RWPE1 (cell line): ENCODE measurements around the gene TRIM32.

Source experiments
- CTCF ChIA-PET: fragments of 350-600 bp; sonication (Branson Sonifier 250); formaldehyde crosslinking; extraction: SDS; loops from one replicate; lab custom pipeline; 2021; lab: Yijun Ruan, JAX
- POLR2A ChIA-PET: fragments of 400-600 bp; formaldehyde crosslinking; extraction: SDS; loops from one replicate; lab custom pipeline; 2020; ENCODE audit warnings: antibody characterized with exemption; ENCODE audit not compliant: low non-redundant PET; lab: Yijun Ruan, JAX
- DNase-seq: peaks from one replicate; pipeline ENCODE4 v3.0.0; 2012; ENCODE audit warnings: low spot score
- H3K27ac ChIP-seq: fragments of 450-650 bp; 2 replicates; pipeline ENCODE4 v1.5.1; 2017
- CTCF ChIP-seq: fragments of 450-650 bp; conservative IDR thresholded peaks from 2 replicates; pipeline ENCODE4 v1.5.1; 2017; ENCODE audit warnings: low read depth, mild to moderate bottlenecking

Gene TRIM32

GRCh38 chr9:116701940-116702642 lies 15.0 kb downstream of the TRIM32 start:
- ChIA-PET POLR2A (no interaction called here), CTCF (interaction anchor here (0.6 kb wide), 1 partner anchor 552 kb away, joined by 3 read pairs; no protein-coding TSS in a partner anchor)
- TF ChIP-seq CTCF, result no peak
- H3K27ac ChIP-seq, result no peak overlapping the region
- DNase-seq, result no peak

- DNase-seq, result no peak
- ChIA-PET POLR2A (no interaction called here), CTCF (no interaction called here)
- TF ChIP-seq CTCF, result no peak
- H3K27ac ChIP-seq, result no peak overlapping the region
Measured at GRCh38 chr9:116703634-116704033, 16.5 kb downstream of the TRIM32 start.

- POLR2A ChIA-PET, result no interaction called here
- CTCF ChIA-PET, result interaction anchor here (0.6 to 0.8 kb wide), 2 partner anchors 22 to 285 kb away, joined by 3 to 4 read pairs; no protein-coding TSS in a partner anchor
- DNase-seq, result no peak
Measured at GRCh38 chr9:116704470-116704869, 17.4 kb downstream of the TRIM32 start.

GRCh38 chr9:116705531-116705930 lies 18.4 kb downstream of the TRIM32 start:
- ChIA-PET POLR2A (no interaction called here), CTCF (interaction anchor here (0.7 kb wide), 1 partner anchor 714 kb away, joined by 3 read pairs; no protein-coding TSS in a partner anchor)
- no peak for TF ChIP-seq CTCF
- no peak overlapping the region for H3K27ac ChIP-seq
- no peak for DNase-seq

More at GRCh38 chr9:116704470-116704869, 17.4 kb downstream of the TRIM32 start:
- no peak overlapping the region for H3K27ac ChIP-seq
- TF ChIP-seq CTCF, result no peak

GRCh38 chr9:116706310-116707290 lies 19.5 kb downstream of the TRIM32 start:
- no peak for DNase-seq
- no peak for TF ChIP-seq CTCF
- ChIA-PET POLR2A (no interaction called here), CTCF (no interaction called here)
- H3K27ac ChIP-seq, result no peak overlapping the region

- H3K27ac ChIP-seq, result no peak overlapping the region
- DNase-seq, result no peak
- TF ChIP-seq CTCF, result no peak
- POLR2A ChIA-PET, result interaction anchor here (0.5 kb wide), 1 partner anchor 193 kb away, joined by 3 read pairs; no protein-coding TSS in a partner anchor
- CTCF ChIA-PET, result no interaction called here
Measured at GRCh38 chr9:116712781-116713180, 25.7 kb downstream of the TRIM32 start.
